Fibroblast of villous mesenchyme (primary cell): ENCODE data around the gene MTX2. TPM values are rescaled to one million over a fixed set of nuclear protein-coding genes. Genes with fewer than 3 reads are reported as not detected.
"Not testable (repeated sequence)": the region's sequence is repeated elsewhere in the genome, so short reads cannot be mapped to it uniquely, and the experiment has no call there.

Source experiments
- DNase-seq: peaks from one replicate; pipeline ENCODE4 v3.0.0-alpha.2; 2010; ENCODE audit warnings: low read depth
- H3K4me3 ChIP-seq: 2 replicates; pipeline ENCODE4 v1.5.1; 2011; ENCODE audit warnings: low read depth, mild to moderate bottlenecking, low read length
- CTCF ChIP-seq: IDR thresholded peaks from 2 replicates; pipeline ENCODE4 v1.5.1; 2012; ENCODE audit warnings: low read depth, mild to moderate bottlenecking, low read length; ENCODE audit not compliant: insufficient read depth
- total RNA-seq: library from RNA; depleted of rRNA; stranded (reverse); fragments of >200 nt; gene quantifications from 2 replicates; pipeline ENCODE4 v1.2.3, GENCODE V29; 2012

Gene MTX2
- total RNA-seq, 1 donor, result 16.8 TPM

DNA sequence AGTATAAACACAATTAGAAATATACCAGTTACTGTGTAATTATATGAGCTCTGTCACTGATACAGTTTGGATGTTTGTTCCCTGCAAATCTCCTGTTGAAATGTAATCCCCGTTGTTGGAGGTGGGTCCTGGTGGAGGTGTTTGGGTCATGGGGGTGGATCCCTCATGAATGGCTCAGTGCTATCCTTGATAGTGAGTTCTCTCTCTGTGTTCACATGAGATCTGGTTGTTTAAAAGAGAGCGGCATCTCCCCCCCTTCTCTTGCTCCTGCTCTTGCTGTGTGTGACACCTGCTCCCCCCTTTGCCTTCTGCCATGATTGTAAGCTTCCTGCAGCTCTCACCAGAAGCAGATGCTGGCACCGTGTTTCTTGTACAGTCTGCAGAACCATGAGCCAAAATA is 24.1 kb downstream of the MTX2 start:
- no peak overlapping the region for H3K4me3 ChIP-seq
- DNase-seq, result no peak
- TF ChIP-seq CTCF, result no peak

DNA sequence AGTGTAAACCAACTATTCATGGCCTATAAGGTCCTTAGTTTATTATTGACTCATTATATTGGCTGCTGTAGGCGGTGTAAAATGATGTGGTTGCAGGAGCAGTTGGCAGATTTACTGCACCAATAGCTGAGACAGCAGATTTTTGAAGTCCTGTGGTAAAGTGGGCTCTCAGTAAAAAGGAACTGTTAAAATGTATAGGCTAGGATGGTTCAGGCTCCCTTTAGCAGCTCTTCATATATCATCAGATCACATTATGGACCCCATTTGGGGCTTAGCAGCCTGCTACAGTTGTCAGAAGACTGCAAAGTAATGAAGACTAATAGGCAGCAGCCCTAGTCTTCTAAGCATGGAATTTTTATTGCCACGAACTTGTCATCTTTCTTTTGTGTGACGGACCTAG is 27.8 kb downstream of the MTX2 start:
- DNase-seq, result peak; percentile 5

DNA sequence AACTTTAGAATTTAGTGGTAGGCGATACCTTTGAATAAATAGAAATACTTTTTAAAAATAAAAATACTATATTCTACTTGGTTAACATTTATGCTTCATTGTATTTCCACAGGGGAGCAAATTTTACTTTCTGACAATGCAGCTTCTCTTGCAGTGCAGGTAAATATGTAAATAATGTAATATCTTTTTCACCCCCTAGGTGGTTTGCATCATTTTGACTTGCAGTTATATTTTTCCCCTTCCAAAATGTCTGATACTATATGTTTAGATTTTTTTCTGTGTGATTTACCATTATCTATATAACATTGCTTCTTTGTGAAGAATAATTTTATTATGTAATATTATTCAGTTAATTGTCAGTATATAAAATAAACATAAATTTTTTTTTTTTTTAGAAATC is 28.5 kb downstream of the MTX2 start:
- TF ChIP-seq CTCF, result no peak
- no peak overlapping the region for H3K4me3 ChIP-seq
- no peak for DNase-seq

More for the DNA sequence above, 27.8 kb downstream of the MTX2 start:
- H3K4me3 ChIP-seq, result no peak overlapping the region
- TF ChIP-seq CTCF, result no peak

GRCh38 chr2:176306020-176306419 is 36.8 kb downstream of the MTX2 start:
- H3K4me3 ChIP-seq, DNase-seq: not testable (repeated sequence)

- H3K4me3 ChIP-seq, result no peak overlapping the region
- no peak for DNase-seq
- TF ChIP-seq CTCF, result no peak
These were observed 48.0 kb downstream of the MTX2 start for GRCh38 chr2:176317199-176317598.

GRCh38 chr2:176317623-176318065 is 48.4 kb downstream of the MTX2 start:
- H3K4me3 ChIP-seq, result no peak overlapping the region
- no peak for TF ChIP-seq CTCF
- DNase-seq, result no peak

GRCh38 chr2:176321916-176322315 is 52.7 kb downstream of the MTX2 start:
- no peak for TF ChIP-seq CTCF
- H3K4me3 ChIP-seq, result no peak overlapping the region
- DNase-seq, result no peak
